Mesodermal cell (in vitro differentiated cells): ENCODE measurements around the gene TIMM10B. TPM values are rescaled to one million over a fixed set of nuclear protein-coding genes. Genes with fewer than 3 reads are reported as not detected.

Source experiments
- H3K27ac ChIP-seq: 2 replicates; pipeline ENCODE4 v1.7.0; 2013; ENCODE audit warnings: mild to moderate bottlenecking, low read depth, low read length, moderate library complexity; ENCODE audit not compliant: severe bottlenecking
- H3K36me3 ChIP-seq: 2 replicates; pipeline ENCODE4 v1.7.1; 2013; ENCODE audit warnings: mild to moderate bottlenecking, low read length, moderate library complexity; ENCODE audit not compliant: control insufficient read depth, insufficient read depth
- H3K4me1 ChIP-seq: one replicate; pipeline ENCODE4 v1.7.1; 2013; ENCODE audit warnings: mild to moderate bottlenecking, low read length; ENCODE audit not compliant: insufficient read depth, control insufficient read depth, poor library complexity, severe bottlenecking
- H3K4me3 ChIP-seq: 2 replicates; pipeline ENCODE4 v1.7.0; 2013; ENCODE audit warnings: low read length, control low read depth, mild to moderate bottlenecking; ENCODE audit not compliant: insufficient read depth, poor library complexity, severe bottlenecking; ENCODE audit errors: extremely low read depth
- H3K9me3 ChIP-seq: 2 replicates; pipeline ENCODE4 v1.7.1; 2013; ENCODE audit warnings: mild to moderate bottlenecking, low read length, moderate library complexity; ENCODE audit not compliant: control insufficient read depth
- WGBS, 2 experiments: methylation state at CpG; one replicate each; pipeline ENCODE4 v1.1.5; 2013; ENCODE audit warnings: missing lambda C conversion rate in 2 of 2; ENCODE audit not compliant: insufficient coverage in 2 of 2; 5-methylcytosine and 5-hydroxymethylcytosine counted together
- polyA plus RNA-seq, 2 experiments: library from polyadenylated mRNA; stranded (reverse); fragments of 50-300 nt; gene quantifications; one replicate each; pipeline ENCODE4 v1.2.3, GENCODE V29; 2013

Gene TIMM10B, protein sequence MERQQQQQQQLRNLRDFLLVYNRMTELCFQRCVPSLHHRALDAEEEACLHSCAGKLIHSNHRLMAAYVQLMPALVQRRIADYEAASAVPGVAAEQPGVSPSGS
- polyA plus RNA-seq (2013, experiment 1 of 2) = 23.6 TPM
- 19.0 TPM for polyA plus RNA-seq (2013, experiment 2 of 2)

DNA sequence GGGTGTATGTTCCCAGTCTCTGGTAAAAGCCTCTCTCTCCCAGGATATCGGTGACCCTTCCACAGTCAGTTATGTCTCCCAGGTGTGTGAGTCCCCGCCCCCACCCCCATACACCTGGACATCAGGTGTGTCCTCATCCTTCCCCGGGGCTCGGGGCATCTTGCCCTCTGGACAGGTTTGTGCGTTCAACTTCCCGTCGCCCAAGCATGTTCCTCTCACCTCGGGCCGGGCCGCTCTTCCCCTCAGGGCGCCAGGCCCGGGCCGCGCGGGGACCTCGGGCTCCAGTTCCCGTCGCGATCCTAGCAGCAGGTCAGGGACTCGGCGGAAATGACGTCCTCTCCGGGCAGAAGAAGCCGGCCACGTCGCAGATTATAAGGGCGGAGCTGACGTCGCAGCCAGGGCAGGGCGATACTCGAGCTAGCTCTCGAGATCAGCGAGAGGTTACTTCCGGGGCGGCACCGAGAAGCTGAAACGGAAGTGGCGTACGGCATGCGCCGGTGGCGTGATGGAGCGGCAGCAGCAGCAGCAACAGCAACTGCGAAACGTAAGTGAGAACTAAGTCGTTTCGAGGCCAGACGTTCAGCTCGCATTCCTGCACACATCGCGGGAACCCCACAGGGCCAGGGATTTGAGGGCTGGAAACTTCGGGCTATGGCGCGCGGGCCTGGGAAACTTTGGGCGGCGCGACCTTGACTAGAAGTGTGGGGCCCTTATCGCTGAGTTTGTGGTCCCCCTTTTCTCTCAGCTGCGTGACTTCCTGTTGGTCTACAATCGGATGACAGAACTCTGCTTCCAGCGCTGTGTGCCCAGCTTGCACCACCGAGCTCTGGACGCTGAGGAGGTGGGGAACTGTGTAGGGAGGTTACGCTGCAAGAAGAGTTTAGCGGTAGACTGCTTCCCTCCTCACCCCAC, at the start of gene TIMM10B, which contains the start of gene ARFIP2:
TSS of gene TIMM10B (plus strand) at position 490 of the 912 bp plus-strand sequence. CDS start at position 506, 16 bp downstream.
TSS of gene ARFIP2 (minus strand) at position 320 of the 912 bp plus-strand sequence. CDS start 910 bp downstream, outside the sequence.
- peak within 1 kb of the TSS; percentile 98 for H3K27ac ChIP-seq
- H3K36me3 ChIP-seq = peaks cover 83% of the 10 kb centered on the region
- H3K4me3 ChIP-seq = peak within 1 kb of the TSS; percentile 97
- 0% methylated on average over 55 to 56 of the region's 66 CpGs for WGBS, 2 experiments
- H3K9me3 ChIP-seq = no peaks in the 10 kb centered on the region
- H3K4me1 ChIP-seq = peaks cover 20% of the 10 kb centered on the region

DNA sequence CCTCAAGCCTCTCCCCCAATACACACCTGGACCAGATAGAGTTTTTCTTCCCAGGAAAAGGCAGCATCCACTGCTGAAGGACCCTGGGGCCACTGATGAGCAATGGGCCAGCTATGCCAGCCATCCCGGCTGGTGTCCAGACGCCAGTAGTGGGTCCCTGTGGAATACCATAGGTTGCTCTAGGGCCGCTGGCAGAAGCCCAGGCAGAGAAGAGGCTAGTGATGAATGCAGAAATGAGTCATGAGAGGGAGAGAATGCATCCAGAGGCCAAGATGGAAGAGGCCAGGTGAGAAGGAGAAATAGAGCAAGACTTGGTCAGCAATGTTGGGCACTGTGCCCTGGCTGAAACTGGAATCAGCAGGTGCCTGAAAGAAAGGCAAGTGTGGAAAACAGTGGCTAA, 49.4 kb upstream of the TIMM10B start:
- WGBS, 2 experiments = 85 to 94% methylated on average over 3 of the region's 3 CpGs
- Histone ChIP-seq H3K27ac (no peak overlapping the region), H3K36me3 (no peaks in the 10 kb centered on the region), H3K4me1 (no peaks in the 10 kb centered on the region), H3K9me3 (no peaks in the 10 kb centered on the region), H3K4me3 (no peak overlapping the region)

DNA sequence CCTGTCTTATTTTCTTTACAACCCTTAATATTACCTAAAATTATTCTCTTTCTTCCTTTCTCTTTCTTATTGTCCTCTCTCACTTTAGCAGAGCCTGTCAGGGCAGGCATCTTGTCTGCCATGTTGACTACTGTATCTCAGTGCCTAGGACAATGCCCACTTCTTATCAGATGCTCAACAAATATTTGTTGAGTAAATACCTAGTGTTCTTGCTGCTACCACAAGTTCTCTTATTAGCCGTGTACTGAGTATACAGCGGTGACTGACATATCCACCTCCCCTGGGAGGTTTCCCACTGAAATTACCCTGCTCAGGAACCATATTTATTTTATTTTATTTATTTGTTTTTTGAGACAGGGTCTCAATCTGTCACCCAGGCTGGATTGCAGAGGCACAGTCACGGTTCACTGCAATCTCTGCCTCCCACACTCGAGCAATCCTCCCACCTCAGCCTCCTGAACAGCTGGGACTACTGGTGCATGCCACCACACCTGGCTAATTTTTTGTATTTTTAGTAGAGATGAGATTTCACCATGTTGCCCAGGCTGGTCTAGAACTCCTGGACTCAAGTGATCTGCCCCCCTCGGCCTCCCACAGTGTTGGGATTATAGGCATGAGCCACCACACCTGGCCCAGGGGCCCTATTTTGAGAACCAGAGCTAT, 47.2 kb upstream of the TIMM10B start:
- no peak overlapping the region for H3K27ac ChIP-seq
- WGBS, 2 experiments = 71 to 87% methylated on average over 1 to 3 of the region's 5 CpGs
- no peaks in the 10 kb centered on the region for H3K9me3 ChIP-seq
- H3K4me1 ChIP-seq = no peaks in the 10 kb centered on the region
- no peaks in the 10 kb centered on the region for H3K36me3 ChIP-seq
- H3K4me3 ChIP-seq = no peak overlapping the region

DNA sequence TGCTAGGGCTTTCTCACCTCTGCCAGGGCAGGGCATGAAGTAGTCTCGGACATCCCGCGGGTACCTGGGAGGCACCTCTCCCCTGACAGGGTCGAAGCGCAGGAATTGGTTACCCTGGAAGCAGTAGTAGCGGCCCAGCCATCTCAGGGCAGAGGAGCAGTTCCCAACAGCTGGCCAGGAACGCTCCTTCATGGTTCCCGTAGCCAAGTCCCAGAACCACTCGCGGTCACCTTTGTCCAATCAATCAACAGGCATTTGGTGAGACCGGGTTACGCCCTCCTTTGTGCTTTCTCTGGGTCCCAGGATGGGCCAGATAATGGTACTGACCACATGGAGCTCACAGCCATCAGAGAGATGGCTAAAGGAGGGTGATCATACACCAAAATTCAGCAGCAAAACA, 43.9 kb upstream of the TIMM10B start:
- Histone ChIP-seq H3K36me3 (no peaks in the 10 kb centered on the region), H3K27ac (no peak overlapping the region), H3K9me3 (no peaks in the 10 kb centered on the region), H3K4me3 (no peak overlapping the region), H3K4me1 (peaks cover 8% of the 10 kb centered on the region)
- WGBS, 2 experiments = 89 to 97% methylated on average over 11 to 12 of the region's 12 CpGs

DNA sequence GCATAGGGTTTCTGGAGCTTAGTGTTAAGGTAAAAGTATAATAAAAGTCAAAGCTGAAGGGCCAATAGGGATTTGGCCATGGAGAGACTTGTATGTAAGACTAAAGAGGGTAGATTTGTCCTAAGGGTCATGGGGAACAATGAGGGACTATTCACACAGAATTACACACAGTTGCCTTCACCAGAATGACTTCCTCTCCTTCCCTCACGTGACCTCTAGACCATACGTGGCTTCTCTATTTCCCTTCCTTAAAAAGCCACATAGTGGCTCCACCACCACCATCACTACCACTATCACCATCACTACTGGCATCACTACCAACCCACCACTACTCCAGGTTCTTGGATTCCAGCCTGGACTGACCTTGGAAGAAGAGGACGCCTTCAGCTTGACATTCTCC, 43.3 kb upstream of the TIMM10B start:
- Histone ChIP-seq H3K9me3 (no peaks in the 10 kb centered on the region), H3K36me3 (no peaks in the 10 kb centered on the region), H3K4me3 (no peak overlapping the region), H3K4me1 (peaks cover 8% of the 10 kb centered on the region), H3K27ac (no peak overlapping the region)
- 89 to 92% methylated on average over 2 to 3 of the region's 3 CpGs for WGBS, 2 experiments

DNA sequence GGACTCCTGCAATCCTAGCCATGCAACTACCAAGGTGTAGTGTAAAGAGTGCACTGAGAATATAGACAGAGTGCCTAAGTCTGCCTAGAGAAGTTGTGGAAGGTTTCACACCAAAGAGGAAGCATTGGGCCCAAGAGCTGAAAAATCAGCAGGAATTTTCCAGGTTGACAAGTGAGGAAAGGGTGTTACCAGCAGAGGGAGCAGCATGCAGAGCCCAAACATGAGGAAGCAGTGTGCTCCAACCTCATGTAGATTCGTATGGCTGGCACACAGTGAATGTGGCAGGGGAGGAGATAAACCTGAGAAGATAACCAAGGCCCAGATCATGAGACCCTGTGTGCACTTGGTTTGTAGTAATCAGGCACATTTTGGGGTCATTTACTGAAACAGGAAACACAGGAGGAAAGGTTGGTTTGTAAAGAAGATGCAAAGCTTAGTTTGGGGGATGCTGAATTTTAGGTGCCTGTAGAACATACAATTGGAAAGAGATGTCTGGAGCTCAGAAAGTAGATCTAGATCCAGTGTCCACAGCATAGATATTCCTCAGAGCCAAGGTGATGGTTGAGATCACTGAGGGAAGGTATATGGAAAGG, 42.2 kb upstream of the TIMM10B start:
- no peaks in the 10 kb centered on the region for H3K9me3 ChIP-seq
- H3K27ac ChIP-seq = no peak overlapping the region
- peaks cover 8% of the 10 kb centered on the region for H3K4me1 ChIP-seq
- 25 to 27% methylated on average over 1 of the region's 1 CpG for WGBS, 2 experiments
- H3K4me3 ChIP-seq = no peak overlapping the region
- no peaks in the 10 kb centered on the region for H3K36me3 ChIP-seq

DNA sequence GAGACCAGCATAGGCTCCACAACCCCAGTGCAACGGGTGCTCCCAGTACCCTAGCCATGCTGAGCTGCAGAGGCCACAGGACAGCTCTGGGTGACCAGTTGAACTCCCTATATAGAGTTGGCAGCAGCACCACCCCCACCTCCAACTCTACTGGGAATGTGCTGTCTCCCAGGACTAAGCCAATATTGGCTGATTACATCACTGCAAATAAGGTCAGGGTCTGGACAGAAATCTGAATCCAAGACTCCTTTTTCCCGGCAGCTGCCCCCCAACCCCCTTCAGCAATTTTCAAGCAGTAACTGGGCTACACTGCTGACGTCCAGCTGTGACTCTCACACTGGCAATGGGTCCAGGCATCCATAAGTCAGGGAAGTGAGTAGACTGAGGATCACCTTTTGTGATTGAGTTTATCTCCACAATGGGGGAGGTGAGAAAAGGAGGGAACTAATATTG, 40.4 kb upstream of the TIMM10B start, which contains the start of gene HPX:
TSS of gene HPX (minus strand) at position 82 of the 453 bp plus-strand sequence. CDS start at position 58, 24 bp downstream.
- Histone ChIP-seq H3K4me1 (peaks cover 8% of the 10 kb centered on the region), H3K9me3 (no peaks in the 10 kb centered on the region), H3K27ac (peak within 1 kb of the TSS; percentile 25), H3K4me3 (no peak within 1 kb of the TSS), H3K36me3 (no peaks in the 10 kb centered on the region)
- WGBS, 2 experiments = 57 to 75% methylated on average over 2 of the region's 3 CpGs

DNA sequence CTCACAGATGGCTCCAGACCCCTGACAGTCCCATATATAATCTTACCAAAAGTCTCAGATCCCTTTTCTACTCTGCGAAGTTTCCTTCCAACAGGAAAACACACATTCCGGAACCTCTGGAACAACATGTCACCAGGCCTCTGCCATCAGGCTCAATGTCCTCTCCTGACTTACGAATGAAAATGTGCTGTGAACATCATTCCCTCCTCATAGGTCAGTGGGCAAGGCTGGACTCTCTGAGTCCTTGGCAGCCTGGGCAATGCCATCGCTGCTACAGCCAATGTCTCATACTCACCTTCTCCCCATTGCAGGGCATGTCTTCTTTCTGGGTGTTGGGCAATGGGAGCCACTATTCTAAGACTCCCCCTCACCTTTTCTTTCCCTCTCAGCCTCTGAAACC, 38.9 kb upstream of the TIMM10B start:
- 83 to 94% methylated on average over 1 to 4 of the region's 4 CpGs for WGBS, 2 experiments
- Histone ChIP-seq H3K9me3 (no peaks in the 10 kb centered on the region), H3K27ac (no peak overlapping the region), H3K36me3 (peaks cover 3% of the 10 kb centered on the region), H3K4me1 (peaks cover 8% of the 10 kb centered on the region), H3K4me3 (no peak overlapping the region)

DNA sequence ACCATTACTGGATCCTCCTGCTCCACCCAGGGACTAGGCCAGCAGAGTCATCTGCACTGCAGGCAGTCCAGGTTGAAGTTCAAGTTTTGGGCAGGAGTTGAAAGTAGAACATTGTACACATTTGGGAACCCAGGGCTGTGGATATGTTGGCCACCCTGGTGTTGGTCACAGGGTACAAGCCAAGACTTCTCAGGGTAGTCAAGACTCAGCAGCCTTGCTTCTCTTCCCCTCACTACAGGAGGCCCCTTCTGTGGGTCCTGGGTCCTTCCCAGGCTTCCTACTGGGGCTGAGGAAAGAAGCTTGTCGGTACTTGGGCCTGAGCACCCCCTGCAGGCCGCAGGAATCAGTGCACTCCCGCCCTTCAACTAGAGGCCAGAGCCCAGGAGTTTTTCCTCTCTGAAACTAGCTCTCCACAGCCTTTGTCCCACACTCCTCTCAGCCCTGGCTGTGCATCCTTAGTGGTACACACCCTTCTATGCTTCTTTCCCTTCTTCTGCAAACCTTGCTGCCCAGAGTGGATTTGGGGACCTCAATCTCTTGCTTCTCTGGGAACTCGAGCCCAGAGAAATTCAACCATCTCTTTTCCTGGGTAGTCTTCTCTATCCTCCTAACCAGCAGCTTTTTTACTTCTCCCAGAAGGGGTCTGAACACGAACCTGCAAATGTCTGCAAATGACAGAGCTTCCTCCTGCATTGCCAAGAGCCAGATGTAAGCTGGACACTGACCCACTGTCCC, 37.9 kb upstream of the TIMM10B start:
- peaks cover 8% of the 10 kb centered on the region for H3K4me1 ChIP-seq
- H3K36me3 ChIP-seq = peaks cover 9% of the 10 kb centered on the region
- WGBS, 2 experiments = 33 to 50% methylated on average over 3 to 4 of the region's 5 CpGs

DNA sequence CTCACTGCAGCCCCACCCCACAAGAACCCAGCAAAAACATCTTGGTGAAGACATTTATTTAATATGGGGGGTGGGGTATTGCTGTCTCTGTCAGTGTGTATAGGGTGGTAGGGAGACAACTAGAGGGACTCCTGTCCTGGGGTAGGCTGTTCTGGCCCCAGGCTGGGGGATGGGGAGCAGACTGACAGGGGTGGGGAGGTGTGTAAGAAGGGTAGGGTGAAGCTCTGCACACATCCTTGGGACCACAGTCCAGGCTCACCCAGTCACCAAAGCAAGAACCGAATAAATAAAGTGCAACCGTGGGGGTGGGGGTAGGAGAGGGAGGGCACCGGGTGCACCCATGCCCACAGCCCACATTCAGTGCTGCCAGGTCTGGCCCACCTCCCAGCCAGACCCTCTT, 32.7 kb upstream of the TIMM10B start:
- H3K4me3 ChIP-seq = no peak overlapping the region
- no peaks in the 10 kb centered on the region for H3K9me3 ChIP-seq
- no peaks in the 10 kb centered on the region for H3K4me1 ChIP-seq
- no CpG with 5 or more reads among the region's 3 CpGs for WGBS, 2 experiments
- peaks cover 51% of the 10 kb centered on the region for H3K36me3 ChIP-seq
- no peak overlapping the region for H3K27ac ChIP-seq

More for the DNA sequence above, 37.9 kb upstream of the TIMM10B start:
- Histone ChIP-seq H3K9me3 (no peaks in the 10 kb centered on the region), H3K27ac (no peak overlapping the region), H3K4me3 (no peak overlapping the region)
